HUES6 (cell line): ENCODE data around the gene PPP1R9A.

ENCODE experiments used
- H3K27ac ChIP-seq: 2 replicates; pipeline ENCODE4 v1.7.0; 2013; ENCODE audit warnings: low read depth, mild to moderate bottlenecking, low read length, inconsistent platforms
- H3K27me3 ChIP-seq: 2 replicates; pipeline ENCODE4 v1.6.1; 2013; ENCODE audit warnings: low read length; ENCODE audit not compliant: control insufficient read depth, insufficient read depth
- H3K36me3 ChIP-seq: 2 replicates; pipeline ENCODE4 v1.6.1; 2013; ENCODE audit warnings: low read length; ENCODE audit not compliant: control insufficient read depth, insufficient read depth
- H3K4me1 ChIP-seq: 2 replicates; pipeline ENCODE4 v1.6.1; 2013; ENCODE audit warnings: low read length; ENCODE audit not compliant: control insufficient read depth, insufficient read depth
- H3K4me3 ChIP-seq: 2 replicates; pipeline ENCODE4 v1.5.1; 2013; ENCODE audit warnings: low read depth, low read length
- H3K9ac ChIP-seq: one replicate; pipeline ENCODE4 v1.6.1; 2013; ENCODE audit warnings: mild to moderate bottlenecking, low read length
- H3K9me3 ChIP-seq: 2 replicates; pipeline ENCODE4 v1.6.1; 2013; ENCODE audit warnings: low read depth, low read length; ENCODE audit not compliant: control insufficient read depth, insufficient read depth

PPP1R9A gene

DNA sequence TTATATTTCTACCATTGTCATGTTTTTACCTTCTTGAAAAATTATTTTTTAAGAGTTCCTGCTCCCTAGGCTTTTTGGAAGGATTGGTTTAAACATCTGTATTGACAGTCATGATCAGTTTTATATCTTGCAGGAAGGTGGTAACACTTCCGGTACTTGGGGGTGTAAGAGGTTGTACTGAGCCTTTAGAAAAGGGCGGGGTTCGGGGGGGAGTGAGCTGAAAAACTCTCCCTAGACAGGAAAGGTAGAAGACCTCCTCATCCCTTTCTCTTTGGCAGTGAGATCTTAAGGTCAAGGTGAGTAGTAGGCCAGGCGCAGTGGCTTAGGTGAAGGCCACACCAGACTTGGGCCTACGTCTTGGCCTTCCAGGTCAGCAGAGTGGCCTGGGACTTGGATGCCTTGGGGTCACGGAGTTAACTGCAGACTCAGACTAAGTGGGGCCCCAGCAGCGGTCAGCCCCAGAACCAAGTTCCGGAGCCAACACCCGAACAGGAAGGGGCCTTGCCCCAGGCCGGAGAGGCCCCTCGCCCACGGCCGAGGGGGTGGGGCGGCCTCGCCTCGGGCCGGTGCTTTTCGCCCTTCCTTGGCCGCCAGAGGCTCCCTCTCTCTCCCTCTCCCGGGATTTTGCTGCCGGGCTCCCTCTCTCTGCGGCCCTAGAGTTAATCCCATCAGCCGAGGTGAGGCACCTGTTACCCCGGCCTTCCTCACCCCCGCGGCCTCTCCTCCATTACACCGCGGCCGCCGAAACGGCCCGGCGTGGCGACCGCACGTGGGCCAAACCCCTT lies at the start of gene PPP1R9A:
TSS of gene PPP1R9A (plus strand) at position 569 of the 785 bp plus-strand sequence. CDS start 2,520 bp downstream, outside the sequence.
- no peaks in the 10 kb centered on the region for H3K36me3 ChIP-seq
- peak within 1 kb of the TSS; percentile 61 for H3K4me3 ChIP-seq
- H3K27ac ChIP-seq: peak within 1 kb of the TSS; percentile 82
- H3K4me1 ChIP-seq: peaks cover 29% of the 10 kb centered on the region
- H3K9me3 ChIP-seq: no peaks in the 10 kb centered on the region
- H3K27me3 ChIP-seq: no peaks in the 10 kb centered on the region
- H3K9ac ChIP-seq: peak within 1 kb of the TSS; percentile 67

DNA sequence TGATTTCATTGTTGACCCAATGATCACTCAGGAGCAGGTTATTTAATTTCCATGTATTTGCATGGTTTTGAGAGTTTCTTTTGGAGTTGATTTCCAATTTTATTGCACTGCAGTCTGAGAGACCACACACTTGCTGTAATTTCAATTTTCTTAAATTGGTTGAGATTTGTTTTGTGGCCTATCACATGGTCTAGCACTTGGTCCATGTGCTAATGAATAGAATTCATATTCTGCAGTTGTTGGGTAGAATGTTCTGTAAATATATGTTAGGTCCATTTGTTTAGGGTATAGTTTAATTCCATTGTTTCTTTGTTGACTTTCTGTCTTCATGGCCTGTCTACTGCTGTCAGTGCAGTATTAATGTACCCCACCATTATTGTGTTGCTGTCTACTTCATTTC lies 36.3 kb upstream of the PPP1R9A start:
- no peak overlapping the region for H3K9ac ChIP-seq
- no peak overlapping the region for H3K4me3 ChIP-seq
- H3K9me3 ChIP-seq: no peaks in the 10 kb centered on the region
- no peaks in the 10 kb centered on the region for H3K4me1 ChIP-seq
- no peaks in the 10 kb centered on the region for H3K36me3 ChIP-seq
- no peak overlapping the region for H3K27ac ChIP-seq
- H3K27me3 ChIP-seq: no peaks in the 10 kb centered on the region

- H3K36me3 ChIP-seq: no peaks in the 10 kb centered on the region
Measured at GRCh38 chr7:94873239-94873638, 34.2 kb upstream of the PPP1R9A start.

DNA sequence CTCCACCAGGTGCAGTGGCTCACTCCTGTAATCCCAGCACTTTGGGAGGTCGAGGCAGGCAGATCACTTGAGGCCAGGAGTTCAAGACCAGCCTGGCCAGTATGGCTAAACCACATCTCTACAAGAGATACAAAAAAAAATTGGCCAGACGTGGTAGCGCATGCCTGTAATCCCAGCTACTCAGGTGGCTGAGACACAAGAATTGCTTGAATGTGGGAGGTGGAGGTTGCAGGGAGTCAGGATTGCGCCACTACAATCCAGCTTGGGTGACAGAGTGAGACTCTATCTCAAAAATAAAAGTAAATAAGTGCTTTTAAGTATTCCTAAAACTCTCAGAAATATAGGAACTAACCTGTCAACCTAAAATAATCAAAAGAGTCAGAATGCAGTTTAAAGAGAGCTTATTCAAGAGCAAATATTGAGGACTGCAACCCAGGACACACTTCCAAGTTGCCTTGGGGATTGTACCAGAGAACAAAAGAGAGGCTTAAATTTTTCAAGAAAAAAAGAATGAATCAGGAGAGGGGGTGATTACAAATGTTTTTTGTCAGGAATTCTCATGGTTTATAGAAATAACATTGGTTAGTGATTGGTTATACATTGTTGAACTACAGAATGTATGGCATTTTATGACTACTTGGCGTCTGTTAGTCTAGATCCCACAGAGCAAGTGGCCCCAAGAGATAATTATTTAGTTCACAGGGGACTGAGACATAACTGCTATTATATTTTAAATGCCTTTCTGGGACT lies 33.2 kb upstream of the PPP1R9A start:
- H3K27ac ChIP-seq: no peak overlapping the region
- peaks cover 11% of the 10 kb centered on the region for H3K9me3 ChIP-seq
- H3K27me3 ChIP-seq: no peaks in the 10 kb centered on the region
- no peaks in the 10 kb centered on the region for H3K36me3 ChIP-seq
- no peak overlapping the region for H3K4me3 ChIP-seq
- H3K9ac ChIP-seq: no peak overlapping the region
- no peaks in the 10 kb centered on the region for H3K4me1 ChIP-seq

More at GRCh38 chr7:94873239-94873638, 34.2 kb upstream of the PPP1R9A start:
- Histone ChIP-seq H3K9ac (no peak overlapping the region), H3K9me3 (peaks cover 6% of the 10 kb centered on the region), H3K27ac (no peak overlapping the region), H3K4me3 (no peak overlapping the region), H3K4me1 (no peaks in the 10 kb centered on the region), H3K27me3 (no peaks in the 10 kb centered on the region)

GRCh38 chr7:94875201-94875600 lies 32.2 kb upstream of the PPP1R9A start:
- Histone ChIP-seq H3K27ac (no peak overlapping the region), H3K27me3 (no peaks in the 10 kb centered on the region), H3K9me3 (peaks cover 11% of the 10 kb centered on the region), H3K4me3 (no peak overlapping the region), H3K36me3 (no peaks in the 10 kb centered on the region), H3K9ac (no peak overlapping the region), H3K4me1 (no peaks in the 10 kb centered on the region)

DNA sequence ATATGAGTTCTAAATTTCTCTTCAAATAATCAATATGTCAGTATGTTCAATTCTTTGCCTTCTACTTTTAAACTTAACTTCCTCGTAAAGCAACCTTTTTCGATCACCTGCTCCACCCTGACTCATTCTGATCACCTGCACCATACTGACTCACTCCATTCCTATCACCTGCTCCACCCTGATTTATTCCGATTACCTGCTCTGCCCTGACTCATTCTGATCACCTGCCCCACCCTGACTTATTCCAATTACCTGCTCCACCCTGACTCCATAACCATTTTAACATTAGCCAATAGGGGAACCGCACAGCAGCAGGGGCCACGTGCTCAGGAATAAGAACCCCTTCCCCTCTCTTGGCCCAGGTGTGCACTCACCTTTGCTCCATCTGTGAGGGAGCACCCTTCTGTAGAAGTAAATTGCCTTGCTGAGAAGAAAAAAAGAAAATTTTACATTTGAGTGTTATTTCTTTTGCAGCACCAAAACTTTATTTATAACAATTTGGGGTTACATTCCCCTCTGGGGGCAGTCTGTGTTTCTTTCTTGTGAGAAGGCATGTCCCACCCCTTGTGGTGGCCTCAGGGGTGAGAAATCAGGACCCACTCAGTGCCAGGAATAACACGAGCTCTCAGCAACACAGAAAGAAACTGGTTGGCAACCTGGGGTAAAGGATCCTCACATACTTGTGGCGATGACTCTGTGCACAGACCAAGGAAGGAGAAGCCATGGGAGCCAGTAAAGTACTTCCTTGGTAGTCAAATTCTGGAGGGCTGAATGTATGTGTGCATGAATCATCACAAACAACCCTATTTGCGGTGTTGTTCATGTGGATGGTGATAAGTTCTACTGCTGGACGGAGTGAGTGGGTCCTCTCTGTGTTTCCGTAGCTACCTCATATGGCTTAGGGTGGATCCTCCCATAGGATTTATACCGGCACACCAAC lies 29.4 kb upstream of the PPP1R9A start:
- Histone ChIP-seq H3K27ac (no peak overlapping the region), H3K9me3 (peaks cover 11% of the 10 kb centered on the region), H3K27me3 (no peaks in the 10 kb centered on the region), H3K9ac (no peak overlapping the region), H3K4me1 (peaks cover 9% of the 10 kb centered on the region; the same call in 1 of the 2 replicates), H3K4me3 (no peak overlapping the region), H3K36me3 (no peaks in the 10 kb centered on the region)

DNA sequence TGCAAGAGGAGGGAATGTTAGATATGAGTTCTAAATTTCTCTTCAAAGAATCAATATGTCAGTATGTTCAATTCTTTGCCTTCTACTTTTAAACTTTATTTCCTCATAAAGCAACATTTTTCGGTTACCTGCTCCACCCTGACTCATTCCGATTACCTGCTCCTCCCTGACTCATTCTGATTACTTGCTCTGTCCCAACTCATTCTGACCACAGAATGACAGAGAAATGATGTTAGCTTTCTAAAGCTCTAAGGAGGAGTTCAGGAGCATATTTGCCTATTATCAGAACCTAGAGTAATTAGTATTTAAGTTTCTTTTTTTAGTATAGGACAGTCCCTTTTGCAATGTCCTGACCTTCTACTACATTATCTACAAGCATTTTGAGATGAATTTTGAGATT lies 24.5 kb upstream of the PPP1R9A start:
- no peak overlapping the region for H3K4me3 ChIP-seq
- no peak overlapping the region for H3K27ac ChIP-seq
- H3K4me1 ChIP-seq: peaks cover 9% of the 10 kb centered on the region; the same call in 1 of the 2 replicates
- no peaks in the 10 kb centered on the region for H3K27me3 ChIP-seq
- H3K9me3 ChIP-seq: peaks cover 8% of the 10 kb centered on the region
- H3K36me3 ChIP-seq: no peaks in the 10 kb centered on the region
- H3K9ac ChIP-seq: no peak overlapping the region

GRCh38 chr7:94883616-94884015 lies 23.8 kb upstream of the PPP1R9A start:
- peaks cover 9% of the 10 kb centered on the region; the same call in 1 of the 2 replicates for H3K4me1 ChIP-seq
- peaks cover under 1% of the 10 kb centered on the region for H3K9me3 ChIP-seq
- no peak overlapping the region for H3K27ac ChIP-seq
- H3K36me3 ChIP-seq: no peaks in the 10 kb centered on the region
- H3K27me3 ChIP-seq: no peaks in the 10 kb centered on the region
- H3K9ac ChIP-seq: no peak overlapping the region
- no peak overlapping the region for H3K4me3 ChIP-seq

- Histone ChIP-seq H3K9me3 (no peaks in the 10 kb centered on the region), H3K27ac (no peak overlapping the region), H3K4me1 (no peaks in the 10 kb centered on the region), H3K9ac (no peak overlapping the region), H3K27me3 (no peaks in the 10 kb centered on the region), H3K4me3 (no peak overlapping the region), H3K36me3 (no peaks in the 10 kb centered on the region)
Measured at GRCh38 chr7:94888551-94888950, 18.8 kb upstream of the PPP1R9A start.

DNA sequence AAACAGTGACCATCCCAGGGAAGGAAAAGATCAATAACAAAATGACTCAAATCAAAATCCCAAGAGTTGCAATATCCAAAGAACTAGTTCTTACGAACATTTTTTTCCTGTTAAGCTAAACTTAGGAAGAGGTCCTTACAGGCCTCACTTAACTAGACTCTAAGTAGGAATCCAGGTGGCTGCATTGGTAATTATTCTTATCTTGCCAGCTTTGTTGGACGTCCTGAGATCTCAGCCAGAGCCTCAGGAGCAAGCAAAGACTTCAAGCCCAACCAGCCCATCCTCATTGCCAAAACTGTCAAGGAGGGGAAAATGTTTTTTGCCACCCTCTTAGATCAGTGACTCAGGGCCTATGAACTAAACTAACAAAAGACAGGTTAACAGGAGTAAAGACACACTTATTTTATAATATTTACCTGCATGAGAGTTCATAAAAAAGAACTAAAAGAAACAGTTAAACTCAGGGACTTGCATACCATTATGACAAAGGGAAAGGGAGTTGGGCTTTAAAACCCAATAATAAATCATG lies 18.3 kb upstream of the PPP1R9A start:
- H3K27ac ChIP-seq: no peak overlapping the region

More for the DNA sequence above, 18.3 kb upstream of the PPP1R9A start:
- H3K27me3 ChIP-seq: no peaks in the 10 kb centered on the region
- H3K36me3 ChIP-seq: no peaks in the 10 kb centered on the region
- H3K4me1 ChIP-seq: no peaks in the 10 kb centered on the region
- no peak overlapping the region for H3K9ac ChIP-seq
- H3K4me3 ChIP-seq: no peak overlapping the region
- H3K9me3 ChIP-seq: no peaks in the 10 kb centered on the region
